CD8-positive, alpha-beta memory T cell (primary cell): ENCODE measurements around the gene SERTAD4. TPM values are rescaled to one million over a fixed set of nuclear protein-coding genes. Genes with fewer than 3 reads are reported as not detected.

ENCODE experiments used
- CTCF ChIA-PET: fragments of 350-600 bp; sonication (Branson Sonifier 250); formaldehyde crosslinking; loops from one replicate; lab custom pipeline; 2021; ENCODE audit warnings: antibody characterized with exemption; lab: Charles Lee
- POLR2A ChIA-PET: fragments of 350-600 bp; sonication (Branson Sonifier 250); formaldehyde crosslinking; loops from one replicate; lab custom pipeline; 2021; ENCODE audit warnings: antibody characterized with exemption; lab: Charles Lee
- DNase-seq, 5 donors: peaks; one replicate each; pipeline versions ENCODE4 v3.0.0 to v3.0.0-alpha.2; 2020 to 2022; ENCODE audit warnings: mixed read lengths in 1 of 5
- H3K27ac ChIP-seq: one replicate; pipeline ENCODE4 v1.7.0; 2013; ENCODE audit warnings: low read depth, mild to moderate bottlenecking, low read length, moderate library complexity
- H3K27me3 ChIP-seq: 2 replicates; pipeline ENCODE4 v1.7.0; 2013; ENCODE audit warnings: low read length, mild to moderate bottlenecking; ENCODE audit not compliant: insufficient read depth, poor library complexity, severe bottlenecking
- H3K36me3 ChIP-seq: 2 replicates; pipeline ENCODE4 v1.7.0; 2013; ENCODE audit warnings: mild to moderate bottlenecking, low read length, moderate library complexity; ENCODE audit not compliant: insufficient read depth
- H3K4me1 ChIP-seq: 2 replicates; pipeline ENCODE4 v1.7.0; 2013; ENCODE audit warnings: mild to moderate bottlenecking, low read length, moderate library complexity; ENCODE audit not compliant: insufficient read depth
- H3K4me3 ChIP-seq: 2 replicates; pipeline ENCODE4 v1.7.0; 2013; ENCODE audit warnings: mild to moderate bottlenecking, low read length
- H3K9me3 ChIP-seq: 2 replicates; pipeline ENCODE4 v1.7.0; 2013; ENCODE audit warnings: mild to moderate bottlenecking, low read length
- H3K27ac Mint-ChIP-seq, 8 donors: one replicate each; pipeline ENCODE4 v1.8.0; 2020 to 2021; ENCODE audit warnings: mixed read lengths in 8 of 8, mild to moderate bottlenecking in 6 of 8, inconsistent platforms in 3 of 8, moderate library complexity in 3 of 8
- H3K27me3 Mint-ChIP-seq, 2 donors: one replicate each; pipeline ENCODE4 v1.8.0; 2020 to 2021; ENCODE audit warnings: mixed read lengths in 2 of 2, mild to moderate bottlenecking in 1 of 2, moderate library complexity in 1 of 2
- H3K36me3 Mint-ChIP-seq, 3 donors: one replicate each; pipeline ENCODE4 v1.8.0; 2020 to 2021; ENCODE audit warnings: mixed read lengths in 3 of 3, inconsistent platforms in 1 of 3, mild to moderate bottlenecking in 1 of 3
- H3K4me1 Mint-ChIP-seq, 3 donors: one replicate each; pipeline ENCODE4 v1.8.0; 2020 to 2021; ENCODE audit warnings: mixed read lengths in 3 of 3, inconsistent platforms in 1 of 3, mild to moderate bottlenecking in 1 of 3
- H3K4me3 Mint-ChIP-seq, 7 donors: one replicate each; pipeline ENCODE4 v1.8.0; 2020 to 2021; ENCODE audit warnings: mixed read lengths in 7 of 7, mild to moderate bottlenecking in 6 of 7, moderate library complexity in 4 of 7, inconsistent platforms in 2 of 7
- H3K9me3 Mint-ChIP-seq, 5 donors: one replicate each; pipeline ENCODE4 v1.8.0; 2020 to 2022; ENCODE audit warnings: mixed read lengths in 5 of 5, mild to moderate bottlenecking in 3 of 5, moderate library complexity in 2 of 5, inconsistent platforms in 1 of 5
- polyA plus RNA-seq: library from polyadenylated mRNA; unstranded; fragments of 300-500 nt; fragmentation: Illumina TruSeq; gene quantifications from one replicate; pipeline ENCODE4 v1.2.3, GENCODE V29; 2021
- total RNA-seq, 2 experiments: library from RNA; stranded (reverse); gene quantifications; one replicate each; pipeline ENCODE4 v1.2.3, GENCODE V29; 2021

The SERTAD4 gene
- total and polyA plus RNA-seq, 3 experiments from 2014 or later = not detected

DNA sequence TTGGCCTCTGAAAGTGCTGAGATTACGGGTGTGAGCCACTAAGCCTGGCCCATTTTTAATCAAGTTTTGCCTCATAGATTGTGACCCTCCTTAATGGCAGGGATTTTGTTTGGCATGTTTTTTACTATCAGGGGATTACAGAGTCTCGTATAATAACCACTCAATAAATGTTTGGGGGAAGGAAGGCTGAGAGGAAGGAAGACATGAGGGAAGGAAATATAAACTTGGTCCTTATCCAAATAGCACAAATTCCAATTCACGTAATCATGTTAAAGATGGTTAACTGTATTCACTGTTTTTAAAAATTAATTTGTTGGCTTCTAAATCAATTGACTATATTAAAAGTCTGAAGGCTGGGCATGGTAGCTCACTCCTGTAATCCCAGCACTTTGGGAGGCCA, 30.9 kb upstream of the SERTAD4 start:
- Histone ChIP-seq H3K4me1 (no peaks in the 10 kb centered on the region), H3K36me3 (no peaks in the 10 kb centered on the region), H3K9me3 (no peaks in the 10 kb centered on the region), H3K27ac (no peak overlapping the region), H3K27me3 (no peaks in the 10 kb centered on the region), H3K4me3 (no peak overlapping the region)
- Mint-ChIP-seq H3K4me1 (no peaks in the 10 kb centered on the region), H3K4me3 (no peak overlapping the region), H3K9me3 (peaks cover 0 to 6% (median 0%) of the 10 kb centered on the region in 5 donors), H3K27ac (no peak overlapping the region), H3K27me3 (peaks cover 2 to 39% of the 10 kb centered on the region in 2 donors), H3K36me3 (no peaks in the 10 kb centered on the region)
- DNase-seq = no peak
- POLR2A ChIA-PET = no interaction called here
- CTCF ChIA-PET = no interaction called here

- Histone ChIP-seq H3K4me3 (no peak overlapping the region), H3K4me1 (no peaks in the 10 kb centered on the region), H3K9me3 (no peaks in the 10 kb centered on the region), H3K36me3 (no peaks in the 10 kb centered on the region), H3K27me3 (no peaks in the 10 kb centered on the region), H3K27ac (no peak overlapping the region)
- Mint-ChIP-seq H3K4me3 (no peak overlapping the region), H3K27ac (no peak overlapping the region), H3K4me1 (no peaks in the 10 kb centered on the region), H3K27me3 (peaks cover 12 to 43% of the 10 kb centered on the region in 2 donors), H3K36me3 (peaks cover 0 to 2% (median 0%) of the 10 kb centered on the region in 3 donors), H3K9me3 (no peaks in the 10 kb centered on the region)
- DNase-seq = no peak
- ChIA-PET POLR2A (no interaction called here), CTCF (no interaction called here)
Measured at GRCh38 chr1:210207597-210208450, 24.8 kb upstream of the SERTAD4 start.

DNA sequence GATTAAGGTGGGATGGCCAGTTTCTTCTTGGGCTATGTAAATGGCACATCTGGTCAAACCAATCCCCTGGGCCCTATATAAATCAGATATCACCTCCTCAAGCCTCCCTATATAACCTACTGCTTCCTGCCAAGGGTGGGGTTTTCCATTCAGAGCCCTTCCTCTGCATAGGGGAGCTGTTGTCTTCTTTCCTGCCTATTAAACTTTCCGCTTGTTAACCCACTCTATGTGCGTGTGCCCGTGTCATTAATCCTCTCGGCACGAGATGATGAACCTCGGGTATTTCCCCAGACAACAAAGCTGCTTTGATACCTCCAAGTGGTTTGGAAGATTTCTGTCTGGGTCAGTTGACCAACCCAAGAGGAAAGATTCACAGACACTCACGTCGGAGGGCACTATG, 19.3 kb upstream of the SERTAD4 start:
- Histone ChIP-seq H3K27me3 (no peaks in the 10 kb centered on the region), H3K4me1 (no peaks in the 10 kb centered on the region), H3K27ac (no peak overlapping the region), H3K4me3 (no peak overlapping the region), H3K9me3 (no peaks in the 10 kb centered on the region), H3K36me3 (no peaks in the 10 kb centered on the region)
- Mint-ChIP-seq H3K4me3 (no peak overlapping the region), H3K27me3 (peaks cover 16 to 29% of the 10 kb centered on the region in 2 donors), H3K36me3 (peaks cover 0 to 1% (median 0%) of the 10 kb centered on the region in 3 donors), H3K9me3 (peaks cover 0 to 2% (median 0%) of the 10 kb centered on the region in 5 donors), H3K4me1 (no peaks in the 10 kb centered on the region), H3K27ac (no peak overlapping the region)
- CTCF ChIA-PET = no interaction called here
- POLR2A ChIA-PET = no interaction called here
- no peak for DNase-seq

DNA sequence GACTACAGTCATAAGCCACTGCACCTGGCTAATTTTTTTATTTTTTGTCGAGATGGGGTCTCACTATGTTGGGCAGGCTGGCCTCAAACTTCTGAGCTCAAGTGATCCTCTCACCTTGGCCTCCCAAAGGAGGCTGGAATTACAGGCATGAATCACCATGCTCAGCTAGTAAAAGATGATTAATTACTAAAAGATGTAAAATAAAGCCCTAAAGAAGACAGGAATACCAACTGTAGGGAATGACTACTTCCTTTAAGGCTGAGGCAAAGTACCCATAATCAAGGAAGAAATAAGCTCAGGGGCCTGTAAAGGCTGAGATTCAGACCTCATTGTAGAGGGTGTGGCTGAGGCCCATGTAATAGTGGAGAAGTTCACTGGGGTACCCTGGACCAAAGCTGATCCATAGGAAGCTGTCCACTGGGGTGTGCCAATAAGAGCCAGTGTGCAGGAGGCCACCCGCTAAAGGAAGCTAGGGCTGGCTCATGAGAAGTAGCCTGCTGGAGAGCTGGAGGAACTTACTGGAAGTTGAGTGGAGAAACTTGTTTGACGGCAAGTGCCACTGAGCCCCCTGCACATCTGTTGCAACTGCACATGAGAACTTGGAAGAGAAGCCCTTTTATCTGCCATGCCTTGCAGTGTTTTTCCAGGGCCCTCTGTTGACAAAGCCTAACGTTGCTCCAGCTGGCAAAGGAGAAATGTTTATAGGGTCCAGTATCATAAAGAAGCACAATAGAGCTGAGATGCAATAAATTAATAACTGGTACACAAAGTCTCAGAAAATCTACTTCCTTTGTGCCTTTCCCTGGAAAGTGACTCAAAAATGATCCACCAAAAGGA, 17.8 kb upstream of the SERTAD4 start:
- H3K27ac Mint-ChIP-seq = no peak overlapping the region
- H3K36me3 ChIP-seq = no peaks in the 10 kb centered on the region
- H3K9me3 ChIP-seq = no peaks in the 10 kb centered on the region
- no peak overlapping the region for H3K4me3 ChIP-seq
- ChIA-PET CTCF (no interaction called here), POLR2A (no interaction called here)
- no peak for DNase-seq
- H3K4me1 ChIP-seq = no peaks in the 10 kb centered on the region
- no peak overlapping the region for H3K27ac ChIP-seq
- peaks cover 0 to 2% (median 0%) of the 10 kb centered on the region in 5 donors for H3K9me3 Mint-ChIP-seq
- H3K4me1 Mint-ChIP-seq = no peaks in the 10 kb centered on the region
- H3K27me3 Mint-ChIP-seq = peaks cover 17 to 28% of the 10 kb centered on the region in 2 donors
- no peaks in the 10 kb centered on the region for H3K27me3 ChIP-seq
- peaks cover 0 to 1% (median 0%) of the 10 kb centered on the region in 3 donors for H3K36me3 Mint-ChIP-seq
- H3K4me3 Mint-ChIP-seq = no peak overlapping the region

DNA sequence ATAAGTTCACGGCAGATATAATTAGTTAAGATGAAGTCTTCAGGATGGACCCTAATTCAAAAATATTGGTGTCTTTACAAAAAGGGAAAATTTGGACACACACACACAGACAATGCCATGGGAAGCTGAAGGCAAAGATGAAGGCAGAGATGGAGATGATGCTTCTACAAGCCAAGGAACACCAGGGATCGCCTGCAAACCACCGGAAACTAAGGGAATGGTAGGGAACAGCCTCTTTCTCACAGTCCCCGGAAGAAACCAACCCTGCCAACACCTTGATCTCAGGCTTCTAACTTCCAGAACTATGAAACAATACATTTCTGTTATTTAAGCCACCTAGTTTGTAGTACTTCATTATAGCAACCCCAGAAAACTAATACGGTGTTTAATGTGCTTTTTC, 15.1 kb upstream of the SERTAD4 start:
- H3K27ac Mint-ChIP-seq = no peak overlapping the region
- H3K27me3 Mint-ChIP-seq = peaks cover 10 to 34% of the 10 kb centered on the region in 2 donors
- H3K9me3 ChIP-seq = no peaks in the 10 kb centered on the region
- H3K27me3 ChIP-seq = no peaks in the 10 kb centered on the region
- H3K9me3 Mint-ChIP-seq = peaks cover 0 to 2% (median 0%) of the 10 kb centered on the region in 5 donors
- no peaks in the 10 kb centered on the region for H3K4me1 Mint-ChIP-seq
- POLR2A ChIA-PET = no interaction called here
- CTCF ChIA-PET = no interaction called here
- H3K4me3 ChIP-seq = no peak overlapping the region
- DNase-seq = no peak
- no peak overlapping the region for H3K27ac ChIP-seq
- no peaks in the 10 kb centered on the region for H3K36me3 ChIP-seq
- no peak overlapping the region for H3K4me3 Mint-ChIP-seq
- no peaks in the 10 kb centered on the region for H3K4me1 ChIP-seq
- no peaks in the 10 kb centered on the region for H3K36me3 Mint-ChIP-seq

DNA sequence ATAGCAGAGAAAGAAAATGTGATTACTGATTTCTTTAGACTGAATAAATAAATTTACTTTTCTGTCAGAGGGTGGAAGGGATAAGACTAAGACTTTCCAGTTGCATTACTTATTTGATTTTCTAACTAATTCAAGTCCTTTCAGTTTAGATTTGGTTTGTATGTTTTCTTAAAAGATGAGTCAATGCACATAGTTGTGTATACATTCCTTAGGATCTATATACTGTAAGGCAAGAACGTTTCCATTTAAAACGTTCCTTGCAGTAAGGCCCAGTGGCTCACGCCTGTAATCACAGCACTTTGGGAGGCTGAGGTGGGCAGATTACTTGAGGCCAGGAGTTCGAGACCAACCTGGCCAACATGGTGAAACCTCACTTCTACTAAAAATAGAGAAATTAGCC, 14.5 kb upstream of the SERTAD4 start:
- Histone ChIP-seq H3K27me3 (no peaks in the 10 kb centered on the region), H3K4me1 (no peaks in the 10 kb centered on the region), H3K36me3 (no peaks in the 10 kb centered on the region), H3K27ac (no peak overlapping the region), H3K9me3 (no peaks in the 10 kb centered on the region), H3K4me3 (no peak overlapping the region)
- Mint-ChIP-seq H3K27me3 (peaks cover 10 to 35% of the 10 kb centered on the region in 2 donors), H3K4me1 (no peaks in the 10 kb centered on the region), H3K9me3 (peaks cover 0 to 2% (median 0%) of the 10 kb centered on the region in 5 donors), H3K4me3 (no peak overlapping the region), H3K36me3 (no peaks in the 10 kb centered on the region), H3K27ac (no peak overlapping the region)
- DNase-seq = no peak
- ChIA-PET CTCF (no interaction called here), POLR2A (no interaction called here)

DNA sequence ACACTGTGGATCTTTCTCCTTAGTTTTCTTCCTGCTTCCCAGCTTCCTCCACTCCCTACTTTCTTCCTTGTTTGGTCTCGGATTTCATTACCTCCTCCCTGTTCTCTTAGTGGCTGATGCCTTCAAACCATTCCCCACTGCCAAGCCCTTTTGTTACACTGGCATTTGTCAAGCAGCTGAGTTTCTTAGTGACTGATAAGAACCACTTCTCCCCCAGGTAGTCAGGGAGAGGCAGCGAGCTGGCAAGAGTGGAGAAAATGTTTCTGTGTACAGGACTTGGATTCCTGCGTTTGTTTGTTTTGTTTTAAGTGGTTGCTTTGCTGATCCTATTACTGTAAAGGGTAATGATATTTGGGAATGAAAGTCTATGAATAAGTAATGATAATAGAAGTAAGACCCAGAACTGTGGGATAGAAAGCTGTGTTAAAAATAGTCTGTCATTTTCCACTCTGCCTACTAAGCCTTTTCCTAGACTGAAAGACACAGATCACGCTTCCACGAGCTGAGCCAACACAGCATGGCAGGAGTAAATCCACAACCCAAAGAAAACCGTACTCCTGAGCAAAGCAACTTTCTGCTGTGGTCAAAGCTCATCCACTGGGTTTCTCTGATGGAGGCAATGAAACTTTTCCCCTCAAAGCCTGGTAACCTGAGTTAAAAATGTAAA, 10.1 kb upstream of the SERTAD4 start:
- peaks cover 10 to 35% of the 10 kb centered on the region in 2 donors for H3K27me3 Mint-ChIP-seq
- no peak overlapping the region for H3K27ac Mint-ChIP-seq
- CTCF ChIA-PET = no interaction called here

More for the DNA sequence above, 10.1 kb upstream of the SERTAD4 start:
- no peak for DNase-seq
- no peaks in the 10 kb centered on the region for H3K4me1 ChIP-seq
- H3K4me3 ChIP-seq = no peak overlapping the region
- no peaks in the 10 kb centered on the region for H3K27me3 ChIP-seq
- Mint-ChIP-seq H3K4me3 (no peak overlapping the region), H3K9me3 (no peaks in the 10 kb centered on the region), H3K4me1 (no peaks in the 10 kb centered on the region), H3K36me3 (no peaks in the 10 kb centered on the region)
- no peaks in the 10 kb centered on the region for H3K9me3 ChIP-seq
- no peaks in the 10 kb centered on the region for H3K36me3 ChIP-seq
- no peak overlapping the region for H3K27ac ChIP-seq
- POLR2A ChIA-PET = no interaction called here
